Effector memory CD8-positive, alpha-beta T cell (primary cell): ENCODE measurements around the gene KCNIP3.
"Not testable (repeated sequence)": the region's sequence is repeated elsewhere in the genome, so short reads cannot be mapped to it uniquely, and the experiment has no call there.

Experiments used
- ATAC-seq: fragments of 150-1000 bp; cut with Tn5 transposase; replicated peaks from 2 replicates; pipeline ENCODE4 v1.10.0; 2021; ENCODE audit warnings: mild to moderate bottlenecking, moderate library complexity
- DNase-seq, 3 experiments: peaks; one replicate each; pipeline ENCODE4 v3.0.0; 2021
- H3K27ac Mint-ChIP-seq, 2 donors: one replicate each; pipeline ENCODE4 v1.8.0; 2022; ENCODE audit warnings: mild to moderate bottlenecking in 2 of 2, mixed read lengths in 2 of 2, moderate library complexity in 2 of 2
- H3K27me3 Mint-ChIP-seq, 2 donors: one replicate each; pipeline ENCODE4 v1.8.0; 2022; ENCODE audit warnings: mixed read lengths in 2 of 2
- H3K36me3 Mint-ChIP-seq: one replicate; pipeline ENCODE4 v1.8.0; 2022; ENCODE audit warnings: mild to moderate bottlenecking, moderate library complexity, mixed read lengths; ENCODE audit not compliant: insufficient read depth
- H3K4me1 Mint-ChIP-seq, 2 donors: one replicate each; pipeline ENCODE4 v1.8.0; 2022; ENCODE audit warnings: low read depth in 2 of 2, mixed read lengths in 2 of 2
- H3K4me3 Mint-ChIP-seq, 2 donors: one replicate each; pipeline ENCODE4 v1.8.0; 2022; ENCODE audit warnings: mild to moderate bottlenecking in 2 of 2, mixed read lengths in 2 of 2, moderate library complexity in 2 of 2
- H3K9me3 Mint-ChIP-seq, 2 donors: one replicate each; pipeline ENCODE4 v1.8.0; 2022; ENCODE audit warnings: mixed read lengths in 2 of 2

Gene KCNIP3

DNA sequence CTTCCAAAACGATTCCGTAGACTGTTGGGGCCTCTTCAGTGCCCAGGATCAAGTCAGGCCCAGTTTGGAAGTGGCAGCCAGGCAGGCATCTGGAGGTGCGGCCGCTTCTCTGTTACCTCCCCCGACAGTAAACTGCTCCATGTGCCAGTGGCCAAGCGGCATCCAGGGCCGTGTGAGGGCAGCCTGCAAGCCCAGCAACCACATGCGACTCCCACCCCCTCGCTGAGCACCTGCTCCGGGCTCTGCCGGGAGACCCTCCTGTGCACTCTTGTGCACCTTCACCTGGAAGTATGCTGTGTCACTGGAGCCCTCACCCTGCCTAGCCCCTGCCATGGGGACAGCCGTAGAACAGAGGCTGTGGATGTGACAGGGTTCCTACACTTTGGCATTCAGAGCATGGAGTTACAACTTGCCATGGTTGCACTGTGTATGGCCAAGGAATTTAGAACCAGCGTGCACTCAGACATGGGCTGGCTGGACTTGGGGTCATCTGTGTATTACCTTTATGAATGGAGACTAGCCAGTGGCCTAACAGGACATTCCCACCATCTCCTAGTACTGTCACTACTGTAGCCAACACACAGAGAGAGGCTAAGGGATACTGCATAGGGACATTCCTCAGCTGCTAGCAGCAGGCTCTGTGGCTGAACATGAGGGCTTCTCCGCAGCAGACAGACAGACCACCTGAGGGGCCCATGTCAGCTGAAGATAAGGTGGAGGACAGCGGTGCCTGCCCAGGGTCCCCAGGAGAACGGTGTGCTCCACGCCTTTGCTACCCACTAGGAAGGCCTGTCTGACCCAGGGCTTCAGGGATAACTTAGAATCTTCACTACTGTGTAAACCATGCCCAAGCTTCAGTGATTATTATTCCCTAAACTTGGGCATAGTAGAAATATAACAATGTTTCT is 80.3 kb downstream of the KCNIP3 start:
- peaks cover 0 to 6% of the 10 kb centered on the region in 2 donors for H3K4me1 Mint-ChIP-seq
- DNase-seq: no peak
- peaks cover 50 to 77% of the 10 kb centered on the region in 2 donors for H3K27me3 Mint-ChIP-seq
- no peak for ATAC-seq
- no peak overlapping the region for H3K27ac Mint-ChIP-seq
- H3K9me3 Mint-ChIP-seq: no peaks in the 10 kb centered on the region
- no peak overlapping the region for H3K4me3 Mint-ChIP-seq
- H3K36me3 Mint-ChIP-seq: no peaks in the 10 kb centered on the region

DNA sequence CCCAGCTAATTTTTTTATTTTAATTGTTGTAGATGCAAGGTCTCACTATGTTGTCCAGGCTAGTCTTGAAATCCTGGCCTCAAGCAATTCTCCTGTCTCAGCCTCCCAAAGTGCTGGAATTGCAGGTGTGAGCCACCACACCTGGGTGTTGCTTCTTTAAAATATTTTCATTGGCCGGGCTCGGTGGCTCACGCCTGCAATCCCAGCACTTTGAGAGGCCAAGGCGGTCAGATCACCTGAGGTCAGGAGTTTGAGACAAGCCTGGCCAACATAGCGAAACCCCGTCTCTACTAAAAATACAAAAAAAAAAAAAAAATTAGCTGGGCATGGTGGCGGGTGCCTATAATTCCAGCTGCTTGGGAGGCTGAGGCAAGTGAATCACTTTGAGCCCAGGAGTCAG is 81.1 kb downstream of the KCNIP3 start:
- not testable (repeated sequence) for H3K9me3 Mint-ChIP-seq, H3K36me3 Mint-ChIP-seq, H3K4me1 Mint-ChIP-seq, DNase-seq, H3K4me3 Mint-ChIP-seq, H3K27ac Mint-ChIP-seq, ATAC-seq
- H3K27me3 Mint-ChIP-seq: peaks cover 45 to 76% of the 10 kb centered on the region in 2 donors

DNA sequence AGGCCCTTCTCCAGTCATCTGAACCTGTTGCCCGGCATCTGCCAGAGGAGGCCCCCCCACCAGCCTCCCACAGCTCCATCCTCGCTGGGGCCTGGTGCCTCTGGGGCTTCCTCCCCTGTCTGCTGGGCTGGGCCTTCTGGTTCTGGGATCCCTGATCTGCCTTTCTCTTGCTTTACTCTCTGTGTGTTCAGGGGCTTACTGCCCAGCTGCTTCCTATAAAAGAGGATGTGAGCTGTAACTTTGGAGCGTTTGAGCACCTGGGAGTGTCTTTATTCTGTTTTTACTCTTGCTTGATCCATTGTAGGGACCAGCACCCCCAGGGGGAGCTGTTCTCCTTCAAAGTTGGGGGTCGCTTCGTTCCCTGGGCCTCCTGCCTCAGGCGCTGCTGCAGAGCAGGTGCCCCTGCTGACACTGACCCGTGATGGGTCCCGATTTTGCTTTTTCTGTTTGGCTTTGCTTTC is 82.3 kb downstream of the KCNIP3 start:
- H3K27ac Mint-ChIP-seq: no peak overlapping the region
- H3K9me3 Mint-ChIP-seq: no peaks in the 10 kb centered on the region
- ATAC-seq (no peak), DNase-seq (no peak)
- H3K4me1 Mint-ChIP-seq: peaks cover 0 to 6% of the 10 kb centered on the region in 2 donors
- H3K4me3 Mint-ChIP-seq: no peak overlapping the region
- H3K27me3 Mint-ChIP-seq: peaks cover 53 to 79% of the 10 kb centered on the region in 2 donors
- H3K36me3 Mint-ChIP-seq: no peaks in the 10 kb centered on the region

DNA sequence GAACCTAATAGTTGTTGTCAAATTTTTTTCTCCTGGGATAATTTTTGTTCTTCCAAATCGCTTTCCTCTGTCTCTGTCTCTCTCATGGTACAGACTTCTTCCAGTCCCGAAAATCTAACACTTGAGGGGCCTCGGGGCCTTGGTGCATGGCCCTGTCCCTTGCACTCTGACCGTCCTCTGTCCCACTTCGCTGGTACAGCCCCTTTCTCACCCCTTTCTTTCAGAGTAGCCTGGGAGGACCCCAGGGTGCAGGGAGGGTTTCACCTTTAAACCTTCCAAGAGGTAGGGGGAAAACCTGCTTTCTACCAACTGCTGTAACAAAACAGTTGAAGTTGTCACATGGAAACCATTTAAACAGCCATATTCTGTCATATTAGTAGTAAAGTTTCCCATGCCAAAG is 83.1 kb downstream of the KCNIP3 start:
- peaks cover 0 to 6% of the 10 kb centered on the region in 2 donors for H3K4me1 Mint-ChIP-seq
- H3K9me3 Mint-ChIP-seq: no peaks in the 10 kb centered on the region
- H3K27ac Mint-ChIP-seq: no peak overlapping the region
- ATAC-seq: no peak
- H3K27me3 Mint-ChIP-seq: peaks cover 51 to 79% of the 10 kb centered on the region in 2 donors
- no peak for DNase-seq
- no peaks in the 10 kb centered on the region for H3K36me3 Mint-ChIP-seq
- H3K4me3 Mint-ChIP-seq: no peak overlapping the region

DNA sequence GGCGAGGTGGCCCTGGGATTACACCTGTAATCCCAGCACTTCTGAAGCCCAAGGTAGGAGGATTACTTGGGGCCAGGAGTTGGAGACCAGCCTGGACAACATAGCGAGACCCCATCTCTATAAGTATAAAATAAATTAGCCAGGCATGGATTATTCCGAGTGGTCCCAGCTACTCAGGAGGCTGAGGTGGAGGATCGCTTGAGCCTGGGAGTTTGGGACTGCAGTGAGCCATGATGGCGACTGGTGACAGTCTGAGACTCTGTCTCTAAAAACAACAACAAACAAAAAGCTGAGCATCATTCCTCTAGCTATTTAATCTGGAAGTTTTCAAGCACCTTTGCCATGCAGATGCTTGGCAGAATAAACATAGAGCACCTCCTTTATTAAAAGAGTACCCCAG is 83.6 kb downstream of the KCNIP3 start:
- peaks cover 50 to 76% of the 10 kb centered on the region in 2 donors for H3K27me3 Mint-ChIP-seq
- H3K4me3 Mint-ChIP-seq: no peak overlapping the region
- DNase-seq (no peak), ATAC-seq (no peak)
- H3K4me1 Mint-ChIP-seq: peaks cover 0 to 6% of the 10 kb centered on the region in 2 donors
- H3K9me3 Mint-ChIP-seq: no peaks in the 10 kb centered on the region
- H3K36me3 Mint-ChIP-seq: no peaks in the 10 kb centered on the region
- H3K27ac Mint-ChIP-seq: no peak overlapping the region

DNA sequence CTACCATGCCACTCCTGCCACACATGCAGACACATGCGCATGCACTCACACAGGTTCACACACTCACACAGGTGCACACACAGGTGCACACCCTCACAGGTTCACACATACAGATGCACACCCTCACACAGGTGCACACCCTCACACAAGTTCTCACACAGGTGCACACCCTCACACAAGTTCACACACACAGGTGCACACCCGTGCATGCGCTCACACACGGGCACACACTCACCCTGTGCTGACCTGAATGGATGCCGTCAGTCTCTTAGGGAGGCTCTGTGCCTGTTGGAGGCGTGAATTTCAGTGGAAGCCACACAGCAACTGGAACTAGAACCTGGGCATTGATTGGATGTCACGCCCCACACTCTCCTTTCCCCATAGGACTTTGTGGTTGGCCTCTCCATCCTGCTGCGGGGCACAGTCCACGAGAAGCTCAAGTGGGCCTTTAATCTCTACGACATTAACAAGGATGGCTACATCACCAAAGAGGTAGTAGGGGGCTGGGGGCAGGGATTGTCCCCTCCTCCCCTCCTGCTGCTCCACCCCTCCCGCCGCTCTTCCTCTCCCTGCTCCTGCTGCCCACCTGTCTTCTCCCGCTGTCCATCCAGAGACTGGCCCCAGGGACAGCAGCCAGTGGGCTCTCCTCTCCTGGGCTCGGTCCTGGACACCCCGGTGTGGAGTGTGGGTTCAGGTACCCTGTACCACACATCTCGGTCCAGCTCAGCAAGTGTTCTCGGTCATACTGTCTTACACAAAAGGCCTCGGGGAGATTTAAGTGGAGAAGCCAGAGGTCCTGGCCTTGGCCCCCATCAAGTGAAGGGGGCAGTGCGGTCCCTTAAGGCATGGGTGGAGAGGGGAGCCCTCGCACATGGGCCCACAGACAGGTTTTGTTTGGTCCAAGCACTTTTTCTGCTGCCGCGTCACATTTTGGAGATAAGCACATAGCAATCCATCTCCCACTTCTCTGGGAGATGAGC is 84.4 kb downstream of the KCNIP3 start:
- ATAC-seq: no peak
- Mint-ChIP-seq H3K4me3 (no peak overlapping the region), H3K36me3 (no peaks in the 10 kb centered on the region), H3K27ac (no peak overlapping the region), H3K4me1 (peaks cover 0 to 6% of the 10 kb centered on the region in 2 donors), H3K27me3 (peaks cover 44 to 73% of the 10 kb centered on the region in 2 donors), H3K9me3 (no peaks in the 10 kb centered on the region)
- DNase-seq: no peak

DNA sequence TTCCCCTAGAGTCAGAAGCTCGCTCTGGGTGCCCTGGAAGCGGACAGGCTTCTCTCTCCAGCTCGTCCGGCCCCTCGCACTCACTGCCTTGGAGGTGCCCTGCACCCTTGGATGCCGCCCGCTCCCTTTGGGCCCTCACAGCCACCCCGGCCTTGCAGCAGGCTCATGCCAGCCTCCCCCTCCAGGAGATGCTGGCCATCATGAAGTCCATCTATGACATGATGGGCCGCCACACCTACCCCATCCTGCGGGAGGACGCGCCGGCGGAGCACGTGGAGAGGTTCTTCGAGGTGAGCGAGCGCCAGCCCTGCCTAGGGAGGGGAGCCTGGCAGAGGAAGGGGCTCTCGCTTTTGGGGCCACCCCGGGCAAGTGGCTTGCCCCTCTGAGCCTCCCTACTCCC is 85.0 kb downstream of the KCNIP3 start:
- DNase-seq (no peak), ATAC-seq (no peak)
- H3K9me3 Mint-ChIP-seq: no peaks in the 10 kb centered on the region
- no peak overlapping the region for H3K4me3 Mint-ChIP-seq
- no peak overlapping the region for H3K27ac Mint-ChIP-seq
- peaks cover 0 to 6% of the 10 kb centered on the region in 2 donors for H3K4me1 Mint-ChIP-seq
- H3K36me3 Mint-ChIP-seq: no peaks in the 10 kb centered on the region
- H3K27me3 Mint-ChIP-seq: peaks cover 37 to 70% of the 10 kb centered on the region in 2 donors

DNA sequence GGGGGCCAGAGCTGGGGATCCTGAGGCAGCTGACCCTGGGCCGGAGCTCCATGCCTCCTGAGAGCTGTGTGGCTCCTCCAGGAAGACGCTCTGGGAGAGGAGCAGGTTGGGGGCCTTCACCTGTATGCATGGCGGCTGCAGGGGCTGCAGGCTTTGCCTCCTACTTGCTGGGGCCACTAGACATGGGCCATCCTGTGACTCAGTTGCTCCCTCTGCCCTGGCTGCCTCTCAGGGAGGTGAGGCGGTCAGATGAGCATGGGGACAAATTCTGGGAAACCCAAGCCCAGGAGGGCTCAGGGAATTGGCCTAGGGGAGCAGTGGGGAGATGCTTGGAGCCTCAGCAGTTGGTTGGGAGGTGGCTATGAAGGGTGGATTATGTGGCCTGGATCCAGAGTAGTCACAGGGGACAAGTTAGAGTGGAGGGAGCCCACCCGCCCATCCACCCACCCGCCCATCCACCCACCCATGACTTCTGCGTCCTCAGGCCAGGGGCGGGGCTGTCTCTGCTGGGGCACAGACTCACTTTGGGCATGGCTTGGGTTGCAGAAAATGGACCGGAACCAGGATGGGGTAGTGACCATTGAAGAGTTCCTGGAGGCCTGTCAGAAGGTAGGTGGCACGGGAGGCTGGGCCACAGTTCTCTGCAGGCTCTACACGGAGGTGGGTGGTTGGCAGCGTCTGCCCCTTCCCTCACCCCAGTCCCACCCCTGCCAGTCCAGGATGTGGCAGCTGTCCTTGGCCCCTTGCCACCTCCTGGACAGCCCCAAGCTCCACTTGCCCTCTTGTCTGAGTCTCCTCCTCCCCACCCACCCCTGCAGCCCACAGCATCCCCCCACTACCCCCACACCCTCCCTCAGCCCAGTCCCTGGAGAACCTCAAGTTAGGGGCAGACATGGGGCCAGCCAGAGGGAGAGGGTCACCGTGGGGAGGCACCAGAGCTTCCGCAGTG is 85.8 kb downstream of the KCNIP3 start:
- DNase-seq (no peak), ATAC-seq (no peak)
- no peaks in the 10 kb centered on the region for H3K36me3 Mint-ChIP-seq
- H3K4me3 Mint-ChIP-seq: no peak overlapping the region
- H3K9me3 Mint-ChIP-seq: no peaks in the 10 kb centered on the region
- H3K27ac Mint-ChIP-seq: no peak overlapping the region
- H3K4me1 Mint-ChIP-seq: peaks cover 0 to 6% of the 10 kb centered on the region in 2 donors
- H3K27me3 Mint-ChIP-seq: peaks cover 32 to 72% of the 10 kb centered on the region in 2 donors

DNA sequence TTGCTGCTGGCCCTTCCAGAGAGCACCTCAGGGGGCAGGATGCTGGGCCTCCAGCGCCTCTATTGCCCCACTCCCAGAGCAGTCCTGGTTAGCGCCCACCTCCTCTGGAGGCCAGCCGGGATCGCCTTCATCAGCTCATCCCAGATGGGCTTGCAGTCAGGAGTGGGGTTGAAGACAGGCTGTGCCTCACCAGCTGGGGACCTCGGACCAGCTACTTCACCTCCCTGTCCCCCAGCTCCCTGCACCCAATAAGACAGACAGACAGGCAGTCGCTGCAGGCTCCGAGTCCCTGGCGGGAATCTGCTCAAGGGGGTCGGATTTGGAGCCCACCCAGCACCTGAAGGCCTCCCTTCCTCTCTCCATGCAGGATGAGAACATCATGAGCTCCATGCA is 86.5 kb downstream of the KCNIP3 start:
- no peaks in the 10 kb centered on the region for H3K9me3 Mint-ChIP-seq
- H3K4me1 Mint-ChIP-seq: peaks cover 0 to 6% of the 10 kb centered on the region in 2 donors
- DNase-seq: no peak
- H3K4me3 Mint-ChIP-seq: no peak overlapping the region
- no peak overlapping the region for H3K27ac Mint-ChIP-seq
- H3K27me3 Mint-ChIP-seq: peaks cover 32 to 79% of the 10 kb centered on the region in 2 donors
- no peaks in the 10 kb centered on the region for H3K36me3 Mint-ChIP-seq
- ATAC-seq: no peak

DNA sequence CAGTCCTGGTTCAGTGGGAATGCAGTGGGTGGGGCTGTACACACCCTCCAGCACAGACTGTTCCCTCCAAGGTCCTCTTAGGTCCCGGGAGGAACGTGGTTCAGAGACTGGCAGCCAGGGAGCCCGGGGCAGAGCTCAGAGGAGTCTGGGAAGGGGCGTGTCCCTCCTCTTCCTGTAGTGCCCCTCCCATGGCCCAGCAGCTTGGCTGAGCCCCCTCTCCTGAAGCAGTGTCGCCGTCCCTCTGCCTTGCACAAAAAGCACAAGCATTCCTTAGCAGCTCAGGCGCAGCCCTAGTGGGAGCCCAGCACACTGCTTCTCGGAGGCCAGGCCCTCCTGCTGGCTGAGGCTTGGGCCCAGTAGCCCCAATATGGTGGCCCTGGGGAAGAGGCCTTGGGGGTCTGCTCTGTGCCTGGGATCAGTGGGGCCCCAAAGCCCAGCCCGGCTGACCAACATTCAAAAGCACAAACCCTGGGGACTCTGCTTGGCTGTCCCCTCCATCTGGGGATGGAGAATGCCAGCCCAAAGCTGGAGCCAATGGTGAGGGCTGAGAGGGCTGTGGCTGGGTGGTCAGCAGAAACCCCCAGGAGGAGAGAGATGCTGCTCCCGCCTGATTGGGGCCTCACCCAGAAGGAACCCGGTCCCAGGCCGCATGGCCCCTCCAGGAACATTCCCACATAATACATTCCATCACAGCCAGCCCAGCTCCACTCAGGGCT is 87.9 kb downstream of the KCNIP3 start:
- ATAC-seq: no peak
- peaks cover 25 to 75% of the 10 kb centered on the region in 2 donors for H3K27me3 Mint-ChIP-seq
- DNase-seq: no peak
- no peak overlapping the region for H3K4me3 Mint-ChIP-seq
- no peak overlapping the region for H3K27ac Mint-ChIP-seq
- H3K4me1 Mint-ChIP-seq: peaks cover 0 to 4% of the 10 kb centered on the region in 2 donors
- no peaks in the 10 kb centered on the region for H3K9me3 Mint-ChIP-seq
- H3K36me3 Mint-ChIP-seq: no peaks in the 10 kb centered on the region

DNA sequence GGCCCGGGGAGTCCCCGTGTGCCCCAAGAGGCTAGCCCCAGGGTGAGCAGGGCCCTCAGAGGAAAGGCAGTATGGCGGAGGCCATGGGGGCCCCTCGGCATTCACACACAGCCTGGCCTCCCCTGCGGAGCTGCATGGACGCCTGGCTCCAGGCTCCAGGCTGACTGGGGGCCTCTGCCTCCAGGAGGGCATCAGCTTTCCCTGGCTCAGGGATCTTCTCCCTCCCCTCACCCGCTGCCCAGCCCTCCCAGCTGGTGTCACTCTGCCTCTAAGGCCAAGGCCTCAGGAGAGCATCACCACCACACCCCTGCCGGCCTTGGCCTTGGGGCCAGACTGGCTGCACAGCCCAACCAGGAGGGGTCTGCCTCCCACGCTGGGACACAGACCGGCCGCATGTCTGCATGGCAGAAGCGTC is 88.4 kb downstream of the KCNIP3 start:
- DNase-seq (no peak), ATAC-seq (no peak)
- Mint-ChIP-seq H3K27me3 (peaks cover 20 to 72% of the 10 kb centered on the region in 2 donors), H3K4me1 (no peaks in the 10 kb centered on the region), H3K9me3 (no peaks in the 10 kb centered on the region), H3K36me3 (no peaks in the 10 kb centered on the region), H3K27ac (no peak overlapping the region), H3K4me3 (no peak overlapping the region)

DNA sequence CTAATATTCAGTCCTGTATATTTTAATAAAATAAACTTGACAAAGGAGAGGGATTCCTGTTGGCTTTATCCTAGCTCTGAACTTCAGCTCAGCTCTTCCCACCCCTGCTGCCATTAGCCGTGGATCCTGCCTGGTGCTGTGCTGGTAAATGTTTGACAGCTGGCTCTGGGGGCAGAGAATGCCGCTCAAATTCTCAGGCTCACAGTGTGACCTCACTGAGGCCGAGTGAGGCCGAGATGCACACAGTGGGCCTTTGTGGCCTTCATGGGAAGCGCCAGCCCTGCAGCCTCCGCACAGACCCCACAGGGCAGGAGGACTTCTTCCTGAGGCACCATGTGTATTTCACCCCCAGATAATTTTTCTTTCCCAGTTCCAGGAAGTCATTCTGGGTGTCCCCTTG is 88.9 kb downstream of the KCNIP3 start:
- DNase-seq: no peak
- ATAC-seq: no peak
- H3K27ac Mint-ChIP-seq: no peak overlapping the region
- no peak overlapping the region for H3K4me3 Mint-ChIP-seq
- H3K36me3 Mint-ChIP-seq: no peaks in the 10 kb centered on the region
- peaks cover 20 to 67% of the 10 kb centered on the region in 2 donors for H3K27me3 Mint-ChIP-seq
- H3K4me1 Mint-ChIP-seq: no peaks in the 10 kb centered on the region
- H3K9me3 Mint-ChIP-seq: no peaks in the 10 kb centered on the region
